Uterus (tissue), 2 donors: ENCODE results near the gene FKBP10.
"Not testable (repeated sequence)": the region's sequence is repeated elsewhere in the genome, so short reads cannot be mapped to it uniquely, and the experiment has no call there.

Experiments used
- CTCF ChIP-seq, 4 experiments: fragments of 200-600 bp in 2 of 4; fragments of 450-650 bp in 2 of 4; sonication (generic) in 2 of 4; IDR thresholded peaks; one replicate each; pipeline ENCODE4 v1.5.1; 2016 to 2019; ENCODE audit warnings: antibody characterized with exemption in 4 of 4, mild to moderate bottlenecking in 2 of 4, moderate library complexity in 1 of 4
- POLR2A ChIP-seq, 2 donors: fragments of 450-650 bp; IDR thresholded peaks; one replicate each; pipeline ENCODE4 v1.6.1; 2016; ENCODE audit warnings: antibody characterized with exemption in 2 of 2, mild to moderate bottlenecking in 1 of 2, moderate library complexity in 1 of 2

GRCh38 chr17:41829961-41830360, 17.2 kb downstream of the FKBP10 start:
- TF ChIP-seq CTCF, POLR2A (IDR thresholded peaks at IDR 0.05): not testable (repeated sequence)
